ENCODE results near the gene TRMT61A.

TRMT61A gene

DNA sequence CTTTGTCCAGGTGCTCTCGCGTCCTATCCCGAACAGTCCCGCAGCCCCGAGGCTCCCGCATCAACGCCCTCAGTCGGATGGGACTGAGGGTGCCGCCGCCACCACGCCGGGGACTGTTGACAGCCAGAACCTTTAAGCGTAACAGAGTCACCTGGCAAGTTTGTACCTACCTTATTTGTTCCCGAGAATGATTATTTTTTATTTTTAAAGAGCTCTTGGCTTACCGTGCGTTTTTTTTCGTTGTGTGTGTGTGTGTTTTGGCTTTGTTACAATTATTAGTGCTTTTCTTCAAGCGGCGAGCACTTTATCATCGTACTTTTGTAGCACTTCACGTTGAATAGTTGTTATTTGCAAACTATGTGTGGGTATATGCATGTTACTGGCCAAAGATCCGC, 34.2 kb downstream of the TRMT61A start:
- DNase-seq (ENCODE audit: low spot score), result no peak

DNA sequence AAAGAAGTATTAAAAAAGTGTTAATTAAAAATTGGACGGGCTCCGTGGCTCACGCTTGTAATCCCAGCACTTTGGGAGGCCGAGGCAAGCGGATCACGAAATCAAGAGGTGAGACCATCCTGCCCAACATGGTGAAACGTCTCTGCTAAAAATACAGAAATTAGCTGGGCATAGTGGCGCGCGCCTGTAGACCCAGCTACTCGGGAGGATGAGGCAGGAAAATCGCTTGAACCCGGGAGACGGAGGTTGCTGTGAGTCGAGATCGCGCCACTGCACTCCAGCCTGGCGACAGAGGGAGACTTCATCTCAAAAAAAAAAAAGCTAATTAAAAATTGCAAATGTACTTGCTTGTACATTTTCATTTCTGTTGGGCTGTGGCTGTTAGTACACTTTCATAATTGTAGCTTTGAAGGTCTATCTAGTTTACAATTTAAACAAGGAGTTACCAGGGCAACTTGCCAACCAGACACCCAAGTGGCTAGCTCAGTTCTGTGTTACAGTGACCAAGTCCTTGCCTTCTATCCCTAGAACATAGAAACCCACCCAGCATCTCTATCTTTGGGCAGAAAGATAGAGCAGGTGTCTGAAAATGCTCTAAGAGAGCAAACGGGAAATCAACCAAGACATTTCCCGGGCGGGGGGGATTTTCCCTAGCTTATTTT, 35.0 kb downstream of the TRMT61A start:
- no peak for DNase-seq (ENCODE audit: low spot score)

- no peak for DNase-seq (ENCODE audit: low spot score)
These were observed 40.0 kb downstream of the TRMT61A start for GRCh38 chr14:103568952-103569351.

DNA sequence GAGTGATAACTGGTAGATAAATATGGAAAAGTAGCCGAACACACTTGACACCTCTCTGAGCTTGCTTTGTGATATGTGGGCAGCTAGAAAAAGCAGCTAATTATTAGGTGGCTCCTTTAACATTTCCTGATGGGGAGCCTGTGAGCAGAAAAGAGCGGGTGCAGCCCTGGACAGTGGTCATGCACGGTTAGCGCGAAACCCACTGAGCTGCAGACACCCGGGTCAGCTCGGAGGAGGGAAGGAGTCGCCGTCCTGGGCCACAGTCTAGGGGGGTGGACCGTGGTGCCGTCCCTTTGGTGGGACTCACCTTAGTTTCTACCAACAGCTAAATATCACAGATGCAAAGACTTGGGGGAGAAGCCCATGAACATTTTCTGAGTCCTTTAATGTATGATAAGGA, 40.4 kb downstream of the TRMT61A start:
- no peak for DNase-seq (ENCODE audit: low spot score)

DNA sequence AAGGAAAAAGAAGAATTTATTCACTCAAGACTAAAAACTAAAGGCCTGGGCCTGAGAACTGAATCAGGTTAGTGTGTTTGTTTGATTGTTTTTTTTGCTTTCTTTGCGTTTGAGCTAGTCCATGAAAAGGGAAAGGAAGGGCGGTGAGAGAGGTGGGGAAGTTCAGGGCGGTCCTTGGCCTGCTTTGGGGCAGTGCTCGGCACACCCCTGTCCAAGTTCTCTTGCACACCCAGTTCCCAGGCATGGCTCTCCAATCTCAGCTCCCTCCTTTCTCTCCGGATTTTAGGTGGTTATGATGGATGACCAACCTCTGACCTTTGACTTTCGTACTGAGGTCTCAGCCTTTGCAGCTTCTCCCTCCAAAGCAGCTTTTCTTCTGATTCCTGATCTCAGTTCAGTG, 45.1 kb downstream of the TRMT61A start:
- DNase-seq (ENCODE audit: low spot score), result no peak

DNA sequence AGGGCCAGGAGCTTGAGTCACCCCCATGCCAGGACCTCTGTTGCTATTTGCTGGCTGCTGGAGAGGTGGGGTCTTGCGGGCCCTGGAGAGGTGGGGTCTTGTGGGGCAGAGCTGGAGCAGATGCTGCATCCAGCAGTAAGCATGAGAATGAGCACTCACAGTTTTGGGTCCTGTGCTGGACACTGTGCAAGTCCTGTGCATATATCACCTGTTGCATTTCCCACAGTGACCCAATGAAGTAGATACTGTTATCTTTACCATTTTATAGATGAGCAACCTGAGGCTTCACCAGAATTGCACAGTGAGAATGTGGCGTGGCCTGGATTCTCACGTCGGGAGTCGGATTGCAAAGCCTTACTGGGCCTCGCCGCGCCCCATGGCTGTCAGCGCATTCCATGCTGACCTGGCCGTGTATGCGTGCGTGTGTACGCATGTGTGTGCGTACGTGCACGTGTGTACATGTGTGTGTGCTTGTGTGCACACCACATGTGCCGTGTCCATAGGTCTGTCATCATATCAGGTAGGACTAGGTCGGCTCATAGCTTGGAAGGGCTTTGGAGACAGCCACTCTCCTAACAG, 45.8 kb downstream of the TRMT61A start:
- no peak for DNase-seq (ENCODE audit: low spot score)

- no peak for DNase-seq (ENCODE audit: low spot score)
These were observed 47.5 kb downstream of the TRMT61A start for GRCh38 chr14:103576371-103577024.

- DNase-seq (ENCODE audit: low spot score), result no peak
These were observed 49.5 kb downstream of the TRMT61A start for GRCh38 chr14:103578401-103579075.

- no peak for DNase-seq (ENCODE audit: low spot score)
These were observed 52.2 kb downstream of the TRMT61A start for GRCh38 chr14:103581206-103581605.

DNA sequence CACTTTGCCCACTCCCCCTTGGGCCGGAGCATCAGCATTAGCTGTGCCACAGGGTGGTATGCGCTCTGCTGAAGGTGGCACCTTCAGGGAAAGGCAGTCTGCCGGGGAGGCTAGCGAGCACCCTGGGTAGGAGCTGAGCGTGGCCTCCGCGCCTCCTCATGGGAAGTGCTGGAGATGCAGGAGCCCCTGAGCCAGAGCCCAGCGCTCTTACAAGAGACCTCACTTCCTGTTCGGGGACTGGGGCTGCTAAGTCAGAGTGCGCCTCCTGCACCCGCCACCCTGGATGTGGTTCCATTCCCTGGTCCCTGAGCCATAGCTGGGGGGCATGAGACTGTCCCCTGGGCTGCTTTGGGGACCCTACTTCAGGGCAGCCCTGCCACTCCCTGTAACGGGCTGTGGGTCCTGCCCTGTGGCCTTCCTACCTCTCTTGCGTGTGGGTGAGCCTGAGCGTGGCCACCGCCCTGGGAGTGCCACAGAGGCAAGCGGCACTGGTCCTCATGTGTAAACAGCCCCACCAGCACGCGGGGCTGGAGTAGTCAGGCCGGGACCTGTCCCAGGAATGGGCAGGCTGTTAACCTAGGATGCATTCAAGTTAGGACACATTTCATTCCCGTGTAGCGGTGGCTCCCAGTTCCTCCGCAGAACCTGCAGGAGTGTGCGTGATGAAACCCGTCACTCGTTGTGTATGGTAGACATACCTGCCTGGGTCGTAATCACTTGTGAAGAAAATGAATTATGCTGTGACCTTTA, 53.1 kb downstream of the TRMT61A start:
- DNase-seq (ENCODE audit: low spot score), result no peak

DNA sequence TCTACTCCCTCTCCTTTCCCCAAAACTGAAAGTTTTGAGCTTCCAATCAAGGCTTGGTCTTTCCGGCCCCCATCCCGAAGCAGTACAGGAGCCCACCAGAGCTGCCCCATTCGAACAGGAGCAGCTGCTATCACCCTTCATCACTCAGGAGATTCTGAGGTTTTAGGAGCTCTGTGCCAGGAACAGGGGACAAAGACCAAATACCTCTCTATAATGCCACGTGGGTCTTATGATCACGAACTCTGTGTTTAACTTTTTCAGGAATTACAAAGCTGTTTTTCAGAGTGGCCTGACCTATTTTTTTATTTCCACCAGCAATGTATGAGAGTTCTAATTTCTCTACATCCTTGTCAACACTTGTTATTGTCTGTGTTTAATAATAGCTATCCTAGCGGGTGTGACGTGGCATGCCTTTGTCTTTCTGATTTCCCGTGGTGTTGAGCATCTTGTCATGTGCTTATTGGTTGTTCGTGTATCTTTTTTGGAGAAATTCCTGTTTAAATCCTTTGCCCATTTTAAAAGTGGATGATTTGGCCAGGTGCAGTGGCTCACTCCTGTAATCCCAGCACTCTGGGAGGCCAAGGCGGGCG, 55.4 kb downstream of the TRMT61A start:
- no peak for DNase-seq (ENCODE audit: low spot score)
